ENCODE data around the gene PCDH9.

Gene PCDH9, protein sequence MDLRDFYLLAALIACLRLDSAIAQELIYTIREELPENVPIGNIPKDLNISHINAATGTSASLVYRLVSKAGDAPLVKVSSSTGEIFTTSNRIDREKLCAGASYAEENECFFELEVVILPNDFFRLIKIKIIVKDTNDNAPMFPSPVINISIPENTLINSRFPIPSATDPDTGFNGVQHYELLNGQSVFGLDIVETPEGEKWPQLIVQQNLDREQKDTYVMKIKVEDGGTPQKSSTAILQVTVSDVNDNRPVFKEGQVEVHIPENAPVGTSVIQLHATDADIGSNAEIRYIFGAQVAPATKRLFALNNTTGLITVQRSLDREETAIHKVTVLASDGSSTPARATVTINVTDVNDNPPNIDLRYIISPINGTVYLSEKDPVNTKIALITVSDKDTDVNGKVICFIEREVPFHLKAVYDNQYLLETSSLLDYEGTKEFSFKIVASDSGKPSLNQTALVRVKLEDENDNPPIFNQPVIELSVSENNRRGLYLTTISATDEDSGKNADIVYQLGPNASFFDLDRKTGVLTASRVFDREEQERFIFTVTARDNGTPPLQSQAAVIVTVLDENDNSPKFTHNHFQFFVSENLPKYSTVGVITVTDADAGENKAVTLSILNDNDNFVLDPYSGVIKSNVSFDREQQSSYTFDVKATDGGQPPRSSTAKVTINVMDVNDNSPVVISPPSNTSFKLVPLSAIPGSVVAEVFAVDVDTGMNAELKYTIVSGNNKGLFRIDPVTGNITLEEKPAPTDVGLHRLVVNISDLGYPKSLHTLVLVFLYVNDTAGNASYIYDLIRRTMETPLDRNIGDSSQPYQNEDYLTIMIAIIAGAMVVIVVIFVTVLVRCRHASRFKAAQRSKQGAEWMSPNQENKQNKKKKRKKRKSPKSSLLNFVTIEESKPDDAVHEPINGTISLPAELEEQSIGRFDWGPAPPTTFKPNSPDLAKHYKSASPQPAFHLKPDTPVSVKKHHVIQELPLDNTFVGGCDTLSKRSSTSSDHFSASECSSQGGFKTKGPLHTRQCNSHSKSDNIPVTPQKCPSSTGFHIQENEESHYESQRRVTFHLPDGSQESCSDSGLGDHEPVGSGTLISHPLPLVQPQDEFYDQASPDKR (N-terminal part only)
- 0 to 4.9 (median 0.34) reads per million in 9 experiments for total RNA-seq

GRCh38 chr13:67229481-67230403 is at the start of gene PCDH9:
PCDH9 (minus strand) TSS chr13:67230336; CDS start chr13:67228440, 1,896 bp downstream.
- H3K36me3 Mint-ChIP-seq (ENCODE audit: insufficient read depth) = no peaks in the 10 kb centered on the region
- DNase-seq (no peak), ATAC-seq (replicated peaks) (peak; percentile 2)
- peaks cover 5 to 6% of the 10 kb centered on the region in 2 donors for H3K4me1 Mint-ChIP-seq (ENCODE audit: low read depth in 2 of 2)
- no peaks in the 10 kb centered on the region for H3K9me3 Mint-ChIP-seq
- no peak within 1 kb of the TSS for H3K4me3 Mint-ChIP-seq
- peak within 1 kb of the TSS; percentile 7 to 23 for H3K27ac Mint-ChIP-seq
- peaks cover 7 to 13% of the 10 kb centered on the region in 2 donors for H3K27me3 Mint-ChIP-seq

GRCh38 chr13:67278235-67278634 is 48.1 kb upstream of the PCDH9 start:
- no peak overlapping the region for H3K27ac Mint-ChIP-seq
- H3K4me1 Mint-ChIP-seq (ENCODE audit: low read depth in 2 of 2) = no peaks in the 10 kb centered on the region
- H3K4me3 Mint-ChIP-seq = no peak overlapping the region
- H3K27me3 Mint-ChIP-seq = no peaks in the 10 kb centered on the region
- peaks cover 9 to 12% of the 10 kb centered on the region in 2 donors for H3K9me3 Mint-ChIP-seq
- DNase-seq = no peak
- no peak for ATAC-seq (replicated peaks)
- no peaks in the 10 kb centered on the region for H3K36me3 Mint-ChIP-seq (ENCODE audit: insufficient read depth)

- Mint-ChIP-seq H3K27ac (no peak overlapping the region), H3K36me3 (ENCODE audit: insufficient read depth) (no peaks in the 10 kb centered on the region)
- no peak for ATAC-seq (replicated peaks)
These were observed 47.4 kb upstream of the PCDH9 start for GRCh38 chr13:67277581-67277980.

GRCh38 chr13:67275351-67275960 is 45.3 kb upstream of the PCDH9 start:
- ATAC-seq (replicated peaks) (no peak), DNase-seq (no peak)
- Mint-ChIP-seq H3K27ac (no peak overlapping the region), H3K36me3 (ENCODE audit: insufficient read depth) (no peaks in the 10 kb centered on the region), H3K4me1 (ENCODE audit: low read depth in 2 of 2) (no peaks in the 10 kb centered on the region), H3K4me3 (no peak overlapping the region), H3K9me3 (peaks cover 9 to 12% of the 10 kb centered on the region in 2 donors), H3K27me3 (no peaks in the 10 kb centered on the region)

More at GRCh38 chr13:67277581-67277980, 47.4 kb upstream of the PCDH9 start:
- no peak for DNase-seq
- H3K4me1 Mint-ChIP-seq (ENCODE audit: low read depth in 2 of 2) = no peaks in the 10 kb centered on the region
- H3K27me3 Mint-ChIP-seq = no peaks in the 10 kb centered on the region
- peaks cover 9 to 12% of the 10 kb centered on the region in 2 donors for H3K9me3 Mint-ChIP-seq
- no peak overlapping the region for H3K4me3 Mint-ChIP-seq

DNA sequence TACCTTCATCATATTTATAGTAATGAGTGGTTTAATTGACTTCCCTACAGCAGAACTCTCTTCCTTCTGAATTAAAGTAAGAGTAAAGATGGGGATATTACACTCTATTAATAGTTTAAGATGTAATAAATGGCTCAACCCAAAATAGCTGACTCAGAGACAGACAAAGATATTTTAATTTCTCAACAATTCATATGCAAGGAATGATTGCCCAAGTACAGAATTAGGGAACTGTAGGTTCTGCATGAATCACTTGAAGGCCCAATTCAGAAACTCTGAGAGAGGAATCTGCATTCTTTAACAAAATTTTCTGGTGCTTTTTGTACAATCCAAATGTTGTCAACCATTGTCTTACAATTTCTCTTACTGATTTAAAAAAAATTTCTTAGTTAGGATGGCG is 42.9 kb upstream of the PCDH9 start:
- Mint-ChIP-seq H3K27me3 (no peaks in the 10 kb centered on the region), H3K36me3 (ENCODE audit: insufficient read depth) (no peaks in the 10 kb centered on the region), H3K9me3 (peaks cover 12% of the 10 kb centered on the region in 2 donors), H3K4me1 (ENCODE audit: low read depth in 2 of 2) (no peaks in the 10 kb centered on the region), H3K4me3 (no peak overlapping the region), H3K27ac (no peak overlapping the region)
- DNase-seq (no peak), ATAC-seq (replicated peaks) (no peak)

DNA sequence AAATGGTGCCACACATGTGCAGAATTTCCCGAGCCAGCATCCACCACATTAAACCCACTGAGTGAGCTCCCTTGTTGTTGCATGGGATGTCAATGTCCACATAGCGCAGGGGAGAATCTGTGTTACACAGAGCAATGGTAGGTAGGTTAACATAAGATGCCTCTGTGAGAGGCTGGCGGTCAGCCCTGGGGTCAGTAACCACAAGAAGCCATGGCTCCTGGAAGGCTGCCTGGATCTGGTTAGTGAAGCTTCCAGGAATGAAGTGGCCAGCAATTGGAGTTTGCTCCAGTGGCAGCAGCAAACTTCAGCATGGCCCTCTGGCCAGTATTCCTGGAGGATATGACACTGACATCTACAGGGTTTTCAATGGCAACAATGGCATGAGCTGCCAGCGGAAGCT is 37.0 kb upstream of the PCDH9 start:
- no peaks in the 10 kb centered on the region for H3K27me3 Mint-ChIP-seq
- H3K4me1 Mint-ChIP-seq (ENCODE audit: low read depth in 2 of 2) = no peaks in the 10 kb centered on the region
- DNase-seq = no peak
- H3K4me3 Mint-ChIP-seq = no peak overlapping the region
- H3K27ac Mint-ChIP-seq = no peak overlapping the region
- H3K9me3 Mint-ChIP-seq = peaks cover 0 to 7% of the 10 kb centered on the region in 2 donors
- ATAC-seq (replicated peaks) = no peak
- H3K36me3 Mint-ChIP-seq (ENCODE audit: insufficient read depth) = no peaks in the 10 kb centered on the region

DNA sequence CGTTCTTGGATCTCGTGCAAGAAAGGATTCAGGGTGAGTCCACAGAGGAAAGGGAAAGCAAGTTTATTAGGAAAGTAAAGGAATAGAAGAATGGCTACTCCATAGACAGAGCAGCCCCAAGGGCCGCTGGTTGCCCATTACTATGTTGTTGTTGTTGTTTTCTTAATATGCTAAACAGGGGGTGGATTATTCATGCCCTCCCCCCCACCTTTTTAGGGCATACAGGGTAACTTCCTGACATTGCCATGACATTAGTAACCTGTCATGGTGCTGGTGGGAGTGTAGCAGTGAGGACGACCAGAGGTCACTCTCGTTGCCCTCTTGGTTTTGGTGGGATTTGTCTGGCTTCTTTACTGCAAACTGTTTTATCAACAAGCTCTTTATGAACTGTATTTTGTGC is 29.1 kb upstream of the PCDH9 start:
- no peak for DNase-seq
- ATAC-seq (replicated peaks) = no peak
- H3K4me1 Mint-ChIP-seq (ENCODE audit: low read depth in 2 of 2) = no peaks in the 10 kb centered on the region
- H3K4me3 Mint-ChIP-seq = no peak overlapping the region
- H3K27me3 Mint-ChIP-seq = no peaks in the 10 kb centered on the region
- H3K27ac Mint-ChIP-seq = no peak overlapping the region
- H3K9me3 Mint-ChIP-seq = peaks cover 0 to 9% of the 10 kb centered on the region in 2 donors
- H3K36me3 Mint-ChIP-seq (ENCODE audit: insufficient read depth) = no peaks in the 10 kb centered on the region

DNA sequence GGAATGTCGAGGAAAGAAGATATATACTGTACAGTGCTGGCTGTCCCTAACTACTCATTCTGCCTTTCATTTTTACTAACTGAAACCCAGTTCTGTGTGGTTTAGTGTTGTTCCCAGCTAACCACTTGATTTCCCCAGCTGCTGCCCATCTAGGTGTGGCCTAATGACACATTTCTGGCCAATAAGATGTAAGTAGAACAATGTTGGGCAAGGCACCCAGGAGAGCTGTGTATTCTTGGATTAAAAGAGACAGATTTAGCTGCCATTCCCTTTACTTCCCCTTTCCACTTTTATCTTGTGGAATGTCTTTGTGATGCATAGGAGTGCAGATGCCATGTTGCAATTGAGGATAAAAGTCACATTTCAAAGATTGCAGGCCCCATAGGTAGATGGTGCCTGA is 28.3 kb upstream of the PCDH9 start:
- ATAC-seq (replicated peaks) = no peak
- Mint-ChIP-seq H3K27me3 (no peaks in the 10 kb centered on the region), H3K4me1 (ENCODE audit: low read depth in 2 of 2) (no peaks in the 10 kb centered on the region), H3K9me3 (peaks cover 0 to 9% of the 10 kb centered on the region in 2 donors), H3K36me3 (ENCODE audit: insufficient read depth) (no peaks in the 10 kb centered on the region), H3K27ac (no peak overlapping the region), H3K4me3 (no peak overlapping the region)
- DNase-seq = no peak

- Mint-ChIP-seq H3K4me1 (ENCODE audit: low read depth in 2 of 2) (no peaks in the 10 kb centered on the region), H3K27me3 (no peaks in the 10 kb centered on the region), H3K36me3 (ENCODE audit: insufficient read depth) (no peaks in the 10 kb centered on the region), H3K4me3 (no peak overlapping the region), H3K27ac (no peak overlapping the region), H3K9me3 (no peaks in the 10 kb centered on the region)
- DNase-seq (no peak), ATAC-seq (replicated peaks) (no peak)
These were observed 8.7 kb upstream of the PCDH9 start for GRCh38 chr13:67238861-67239260.

DNA sequence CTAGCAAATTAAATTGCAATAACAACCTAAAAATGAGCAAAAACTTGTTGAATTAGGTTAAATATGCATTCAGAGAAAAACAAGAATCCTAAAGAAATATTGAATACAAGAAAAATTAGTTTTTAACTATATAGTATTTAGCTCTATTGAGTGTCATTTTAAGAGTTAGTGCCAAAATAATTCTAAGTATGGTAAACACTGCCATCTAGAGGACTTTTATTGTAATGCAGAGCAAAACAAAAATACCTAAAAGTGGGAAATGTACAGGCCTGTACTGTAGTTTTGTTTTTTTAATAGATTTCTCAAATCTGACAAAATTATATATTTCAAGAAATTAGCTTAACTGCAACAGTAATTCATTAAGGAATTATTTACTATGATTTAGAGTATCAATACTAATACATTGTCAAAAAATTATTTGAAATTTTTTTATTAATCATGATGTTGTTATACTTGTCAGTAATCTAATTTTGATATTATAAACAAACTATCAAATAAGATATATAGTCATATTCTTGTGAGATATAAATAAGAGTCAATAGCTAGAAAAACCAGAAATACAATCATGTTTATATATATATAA is 8.2 kb upstream of the PCDH9 start:
- no peaks in the 10 kb centered on the region for H3K9me3 Mint-ChIP-seq
- H3K27ac Mint-ChIP-seq = no peak overlapping the region
- ATAC-seq (replicated peaks) = peak; percentile 57
- no peaks in the 10 kb centered on the region for H3K4me1 Mint-ChIP-seq (ENCODE audit: low read depth in 2 of 2)
- no peaks in the 10 kb centered on the region for H3K27me3 Mint-ChIP-seq
- no peak for DNase-seq
- no peaks in the 10 kb centered on the region for H3K36me3 Mint-ChIP-seq (ENCODE audit: insufficient read depth)
- H3K4me3 Mint-ChIP-seq = no peak overlapping the region

GRCh38 chr13:67235265-67235664 is 5.1 kb upstream of the PCDH9 start:
- no peaks in the 10 kb centered on the region for H3K9me3 Mint-ChIP-seq
- no peak for ATAC-seq (replicated peaks)
- H3K4me1 Mint-ChIP-seq (ENCODE audit: low read depth in 2 of 2) = peaks cover 5 to 6% of the 10 kb centered on the region in 2 donors
- no peak for DNase-seq
- no peaks in the 10 kb centered on the region for H3K36me3 Mint-ChIP-seq (ENCODE audit: insufficient read depth)
- no peak overlapping the region for H3K27ac Mint-ChIP-seq
- peaks cover 7% of the 10 kb centered on the region in 2 donors for H3K27me3 Mint-ChIP-seq
- H3K4me3 Mint-ChIP-seq = no peak overlapping the region

DNA sequence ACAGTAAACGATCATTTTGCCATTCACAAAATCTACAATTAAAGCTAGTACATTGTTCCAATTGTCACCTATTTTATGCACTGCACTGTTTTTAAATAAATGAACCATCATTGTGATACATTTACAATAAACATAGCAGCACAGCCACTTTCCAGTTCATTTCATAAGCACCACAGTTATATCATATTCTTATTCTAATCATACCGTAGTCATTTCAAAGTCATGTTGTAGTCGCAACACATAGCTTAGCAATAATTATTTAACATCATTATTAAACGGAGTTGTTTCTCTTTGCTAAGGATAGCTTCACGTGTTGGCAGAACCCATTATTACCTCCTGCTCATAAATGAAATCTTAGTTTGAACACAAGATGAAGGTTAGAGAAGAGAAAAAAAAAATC is 2.2 kb upstream of the PCDH9 start:
- peaks cover 7 to 13% of the 10 kb centered on the region in 2 donors for H3K27me3 Mint-ChIP-seq
- no peaks in the 10 kb centered on the region for H3K36me3 Mint-ChIP-seq (ENCODE audit: insufficient read depth)
- H3K9me3 Mint-ChIP-seq = no peaks in the 10 kb centered on the region
- no peak for ATAC-seq (replicated peaks)
- H3K4me1 Mint-ChIP-seq (ENCODE audit: low read depth in 2 of 2) = peaks cover 5 to 6% of the 10 kb centered on the region in 2 donors
- DNase-seq = no peak
- H3K27ac Mint-ChIP-seq = no peak overlapping the region
- no peak overlapping the region for H3K4me3 Mint-ChIP-seq

Data from effector memory CD8-positive, alpha-beta T cell (primary cell).